HUES6 (cell line): Measurements from ENCODE around the gene NKX2-1.
A peak's percentile ranks its signal among the peaks of the same experiment; 100 is the strongest.

Experiments
- H3K27ac ChIP-seq: 2 replicates; pipeline ENCODE4 v1.7.0; 2013; ENCODE audit warnings: low read depth, mild to moderate bottlenecking, low read length, inconsistent platforms
- H3K27me3 ChIP-seq: 2 replicates; pipeline ENCODE4 v1.6.1; 2013; ENCODE audit warnings: low read length; ENCODE audit not compliant: control insufficient read depth, insufficient read depth
- H3K36me3 ChIP-seq: 2 replicates; pipeline ENCODE4 v1.6.1; 2013; ENCODE audit warnings: low read length; ENCODE audit not compliant: control insufficient read depth, insufficient read depth
- H3K4me1 ChIP-seq: 2 replicates; pipeline ENCODE4 v1.6.1; 2013; ENCODE audit warnings: low read length; ENCODE audit not compliant: control insufficient read depth, insufficient read depth
- H3K4me3 ChIP-seq: 2 replicates; pipeline ENCODE4 v1.5.1; 2013; ENCODE audit warnings: low read depth, low read length
- H3K9ac ChIP-seq: one replicate; pipeline ENCODE4 v1.6.1; 2013; ENCODE audit warnings: mild to moderate bottlenecking, low read length
- H3K9me3 ChIP-seq: 2 replicates; pipeline ENCODE4 v1.6.1; 2013; ENCODE audit warnings: low read depth, low read length; ENCODE audit not compliant: control insufficient read depth, insufficient read depth

The NKX2-1 gene

GRCh38 chr14:36524220-36524837 is 4.3 kb upstream of the NKX2-1 start:
- H3K4me3 ChIP-seq: no peak overlapping the region

DNA sequence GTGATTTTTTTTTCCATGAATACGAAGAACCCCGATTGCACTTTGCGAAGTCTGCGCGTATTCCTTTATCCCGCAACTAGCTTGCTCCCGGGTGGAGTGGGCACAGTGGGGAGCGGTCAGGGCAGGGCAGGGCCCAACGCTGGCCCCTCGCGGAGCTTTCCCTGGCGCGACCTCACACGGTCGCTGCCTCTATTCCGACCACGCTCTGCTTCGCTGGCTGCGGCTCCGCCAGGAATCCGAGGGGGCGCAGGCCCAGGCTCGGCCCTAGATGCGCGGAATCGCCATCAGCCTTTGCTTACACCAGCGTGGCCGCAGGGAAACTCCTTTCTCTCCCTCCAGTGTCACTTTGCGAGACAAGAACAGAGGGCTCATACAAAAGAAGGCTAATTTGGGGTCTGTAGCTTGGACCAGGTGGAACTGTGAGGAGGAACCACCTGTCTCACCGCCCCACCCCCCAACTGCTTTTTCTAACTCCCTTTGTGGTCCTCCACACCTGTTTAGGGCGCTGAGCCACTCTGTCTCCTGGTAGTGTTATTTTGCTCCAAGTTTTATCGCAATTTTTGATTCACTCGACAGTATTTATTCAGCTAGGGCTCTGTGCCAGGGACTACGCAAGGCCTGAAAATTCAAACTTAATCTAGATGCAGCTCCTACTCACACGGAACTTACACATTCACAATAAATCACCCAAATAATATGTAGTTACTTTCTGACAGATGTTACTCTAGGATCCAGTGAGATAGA is 3.1 kb upstream of the NKX2-1 start:
- H3K9me3 ChIP-seq: no peaks in the 10 kb centered on the region
- H3K27ac ChIP-seq: no peak overlapping the region
- H3K9ac ChIP-seq: no peak overlapping the region
- no peak overlapping the region for H3K4me3 ChIP-seq
- H3K4me1 ChIP-seq: peaks cover 25% of the 10 kb centered on the region
- H3K27me3 ChIP-seq: peaks cover 100% of the 10 kb centered on the region
- H3K36me3 ChIP-seq: no peaks in the 10 kb centered on the region

More at GRCh38 chr14:36524220-36524837, 4.3 kb upstream of the NKX2-1 start:
- peaks cover 100% of the 10 kb centered on the region for H3K27me3 ChIP-seq
- no peaks in the 10 kb centered on the region for H3K36me3 ChIP-seq
- no peaks in the 10 kb centered on the region for H3K9me3 ChIP-seq
- H3K4me1 ChIP-seq: peaks cover 22% of the 10 kb centered on the region
- no peak overlapping the region for H3K27ac ChIP-seq
- no peak overlapping the region for H3K9ac ChIP-seq

GRCh38 chr14:36522347-36522971 is 2.4 kb upstream of the NKX2-1 start:
- Histone ChIP-seq H3K36me3 (no peaks in the 10 kb centered on the region), H3K27me3 (peaks cover 100% of the 10 kb centered on the region), H3K9ac (no peak overlapping the region), H3K9me3 (no peaks in the 10 kb centered on the region), H3K4me1 (peaks cover 25% of the 10 kb centered on the region), H3K4me3 (no peak overlapping the region), H3K27ac (no peak overlapping the region)

- Histone ChIP-seq H3K27me3 (peaks cover 100% of the 10 kb centered on the region), H3K9ac (no peak overlapping the region), H3K4me1 (peaks cover 25% of the 10 kb centered on the region), H3K36me3 (no peaks in the 10 kb centered on the region), H3K4me3 (no peak overlapping the region), H3K27ac (no peak overlapping the region), H3K9me3 (no peaks in the 10 kb centered on the region)
These were observed 1.7 kb upstream of the NKX2-1 start for GRCh38 chr14:36521598-36522345.

DNA sequence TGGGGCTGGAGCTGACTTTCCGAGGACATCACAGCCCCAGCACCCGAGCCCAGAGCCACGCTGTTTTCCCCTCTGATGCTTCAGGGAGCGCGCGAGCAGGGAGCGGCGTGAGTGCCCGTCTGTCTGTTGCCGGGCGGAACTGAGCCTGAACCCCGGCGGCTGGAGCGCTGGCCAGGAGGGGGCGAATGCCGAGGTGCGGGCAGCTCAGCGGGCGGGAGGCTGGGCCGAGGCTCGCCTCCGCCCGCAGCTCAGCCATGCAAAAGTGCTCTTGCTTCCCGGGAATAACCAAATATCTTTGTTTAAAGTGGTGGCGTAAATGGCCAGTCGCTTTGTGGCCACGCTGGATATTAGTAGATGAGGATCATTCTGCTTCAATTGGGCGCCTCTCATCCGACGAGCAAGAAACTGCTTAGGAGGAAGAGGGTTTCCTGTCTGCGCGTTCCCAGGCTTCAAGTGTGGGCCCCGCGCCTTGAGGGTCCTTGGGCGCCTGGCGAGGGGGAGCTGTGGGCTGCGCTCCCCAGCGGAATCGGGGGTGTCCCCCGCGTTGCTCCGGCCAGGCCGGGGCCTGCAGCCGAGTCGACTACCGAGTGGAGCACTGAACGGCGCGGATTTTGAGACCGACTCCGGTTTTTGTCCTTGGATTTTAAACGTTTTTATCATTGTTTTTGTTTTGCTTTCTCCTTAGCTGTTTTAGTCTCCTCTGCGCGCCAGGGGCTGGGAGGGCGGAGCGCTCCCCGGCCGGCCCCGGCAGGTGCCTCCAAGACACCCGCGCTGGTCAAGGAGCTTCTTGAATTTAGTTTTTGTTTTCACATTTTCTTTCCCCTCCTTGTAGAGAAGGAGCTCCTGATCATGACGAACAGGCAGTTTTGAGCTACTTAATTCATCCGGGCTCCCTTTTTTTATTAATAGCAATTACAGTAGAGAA is 831 bp upstream of the NKX2-1 start:
- Histone ChIP-seq H3K4me1 (peaks cover 25% of the 10 kb centered on the region), H3K27ac (no peak overlapping the region), H3K4me3 (peak overlapping the region; percentile 50), H3K27me3 (peaks cover 100% of the 10 kb centered on the region), H3K9me3 (no peaks in the 10 kb centered on the region), H3K9ac (no peak overlapping the region), H3K36me3 (no peaks in the 10 kb centered on the region)

DNA sequence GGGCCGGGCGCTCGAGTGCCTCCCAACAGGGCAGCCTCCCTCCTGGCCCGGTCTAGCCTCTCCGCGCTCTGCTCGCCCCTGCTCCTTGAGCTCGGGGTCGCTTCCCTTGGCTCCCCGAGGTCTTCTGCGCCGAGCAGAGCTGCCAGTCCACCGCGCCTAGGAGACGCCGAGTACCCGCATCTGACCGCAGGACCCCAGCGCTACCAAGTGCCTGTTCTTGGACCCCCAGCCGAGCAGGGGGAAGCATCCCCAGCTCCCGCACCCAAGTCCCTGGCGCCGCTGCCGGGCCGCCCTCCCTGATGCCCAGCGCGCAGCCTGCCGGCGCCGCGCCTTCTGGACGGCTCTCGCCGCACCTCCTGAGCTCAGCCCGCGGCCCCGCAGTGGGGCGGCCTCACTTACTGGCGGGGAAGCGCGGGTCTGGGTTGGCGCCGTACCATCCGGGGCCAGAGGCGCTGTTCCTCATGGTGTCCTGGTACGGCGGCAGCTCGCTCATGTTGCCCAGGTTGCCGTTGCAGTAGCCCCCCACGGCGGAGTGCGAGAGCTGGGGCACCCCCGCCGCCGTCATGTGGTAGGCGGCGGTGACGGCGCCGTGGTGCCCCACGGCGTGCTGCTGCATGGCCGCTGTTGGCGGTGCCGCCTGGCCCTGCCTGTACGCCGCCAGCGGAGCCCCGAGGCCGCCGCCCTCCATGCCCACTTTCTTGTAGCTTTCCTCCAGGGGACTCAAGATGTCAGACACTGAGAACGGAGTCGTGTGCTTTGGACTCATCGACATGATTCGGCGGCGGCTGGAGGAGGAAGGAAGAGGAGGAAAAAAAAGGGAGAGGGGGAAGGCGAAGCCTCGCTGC is 1.2 kb downstream of the NKX2-1 start:
- Histone ChIP-seq H3K9ac (no peak overlapping the region), H3K4me3 (peak overlapping the region; percentile 60), H3K36me3 (no peaks in the 10 kb centered on the region), H3K4me1 (peaks cover 27% of the 10 kb centered on the region), H3K27me3 (peaks cover 100% of the 10 kb centered on the region), H3K27ac (no peak overlapping the region), H3K9me3 (no peaks in the 10 kb centered on the region)

- H3K4me1 ChIP-seq: peaks cover 32% of the 10 kb centered on the region
- no peak overlapping the region for H3K9ac ChIP-seq
- no peak overlapping the region for H3K27ac ChIP-seq
- peaks cover 100% of the 10 kb centered on the region for H3K27me3 ChIP-seq
- no peaks in the 10 kb centered on the region for H3K36me3 ChIP-seq
- H3K9me3 ChIP-seq: no peaks in the 10 kb centered on the region
- no peak overlapping the region for H3K4me3 ChIP-seq
These were observed 1.9 kb downstream of the NKX2-1 start for GRCh38 chr14:36518031-36518585.

- Histone ChIP-seq H3K4me1 (peaks cover 32% of the 10 kb centered on the region), H3K9me3 (no peaks in the 10 kb centered on the region), H3K9ac (no peak overlapping the region), H3K36me3 (no peaks in the 10 kb centered on the region), H3K27me3 (peaks cover 100% of the 10 kb centered on the region), H3K4me3 (no peak overlapping the region), H3K27ac (no peak overlapping the region)
These were observed 2.6 kb downstream of the NKX2-1 start for GRCh38 chr14:36517242-36518030.

- H3K4me3 ChIP-seq: no peak overlapping the region
- H3K27me3 ChIP-seq: peaks cover 100% of the 10 kb centered on the region
- H3K9ac ChIP-seq: no peak overlapping the region
- H3K27ac ChIP-seq: no peak overlapping the region
- peaks cover 31% of the 10 kb centered on the region for H3K4me1 ChIP-seq
- no peaks in the 10 kb centered on the region for H3K9me3 ChIP-seq
- H3K36me3 ChIP-seq: no peaks in the 10 kb centered on the region
These were observed 3.3 kb downstream of the NKX2-1 start for GRCh38 chr14:36516719-36517241.
